ENCODE measurements around the gene DDX24.

The DDX24 gene

GRCh38 chr14:94046696-94047250 lies 34.2 kb downstream of the DDX24 start:
- no peak for DNase-seq

- no peak for DNase-seq
These were observed 35.2 kb downstream of the DDX24 start for GRCh38 chr14:94045563-94046345.

- no peak for DNase-seq
These were observed 35.9 kb downstream of the DDX24 start for GRCh38 chr14:94045101-94045500.

GRCh38 chr14:94044476-94045091 lies 36.4 kb downstream of the DDX24 start:
- DNase-seq = no peak

- DNase-seq = no peak
These were observed 37.1 kb downstream of the DDX24 start for GRCh38 chr14:94043756-94044475.

- no peak for DNase-seq
These were observed 37.8 kb downstream of the DDX24 start for GRCh38 chr14:94043111-94043755.

GRCh38 chr14:94042433-94043091 lies 38.4 kb downstream of the DDX24 start:
- no peak for DNase-seq

- no peak for DNase-seq
These were observed 39.3 kb downstream of the DDX24 start for GRCh38 chr14:94041551-94042346.

- no peak for DNase-seq
These were observed 40.2 kb downstream of the DDX24 start for GRCh38 chr14:94040796-94041195.

GRCh38 chr14:94040247-94040646 lies 40.8 kb downstream of the DDX24 start:
- no peak for DNase-seq

GRCh38 chr14:94038921-94039629 lies 41.9 kb downstream of the DDX24 start:
- DNase-seq = no peak

- no peak for DNase-seq
These were observed 42.5 kb downstream of the DDX24 start for GRCh38 chr14:94038510-94038909.

- DNase-seq = no peak
These were observed 43.0 kb downstream of the DDX24 start for GRCh38 chr14:94037954-94038353.

- peak; percentile 80 for DNase-seq
These were observed 44.5 kb downstream of the DDX24 start for GRCh38 chr14:94036313-94037167.

- DNase-seq = no peak
These were observed 46.1 kb downstream of the DDX24 start for GRCh38 chr14:94034886-94035285.

GRCh38 chr14:94031883-94032279 lies 49.1 kb downstream of the DDX24 start:
- DNase-seq = no peak

GRCh38 chr14:94031161-94031882 lies 49.7 kb downstream of the DDX24 start:
- DNase-seq = no peak

- no peak for DNase-seq
These were observed 50.4 kb downstream of the DDX24 start for GRCh38 chr14:94030571-94030970.

GRCh38 chr14:94029671-94030203 lies 51.3 kb downstream of the DDX24 start:
- no peak for DNase-seq

Measured in activated naive CD4-positive, alpha-beta T cell treated with Interleukin-2 at 50 U/mL for 16 hours (primary cell).